Loucy (cell line): ENCODE results near the gene MTMR4.

Source experiments
- H2AFZ ChIP-seq: fragments of 200-600 bp; sonication (generic); 2 replicates; pipeline ENCODE4 v1.6.0; 2016; ENCODE audit warnings: antibody characterized with exemption, mild to moderate bottlenecking, low read length, moderate library complexity
- H3F3A ChIP-seq: fragments of 200-600 bp; 2 replicates; pipeline ENCODE4 v1.6.0; 2016; ENCODE audit warnings: antibody characterized with exemption, low read depth, mild to moderate bottlenecking
- H3K27me3 ChIP-seq: fragments of 200-600 bp; sonication (generic); 2 replicates; pipeline ENCODE4 v1.6.1; 2014; ENCODE audit warnings: low read length, mild to moderate bottlenecking; ENCODE audit not compliant: insufficient read depth, poor library complexity, severe bottlenecking
- H3K36me3 ChIP-seq: fragments of 200-600 bp; sonication (generic); 2 replicates; pipeline ENCODE4 v1.6.1; 2016; ENCODE audit warnings: low read length; ENCODE audit not compliant: insufficient read depth
- H3K4me1 ChIP-seq: fragments of 200-600 bp; sonication (generic); 2 replicates; pipeline ENCODE4 v1.5.1; 2014; ENCODE audit warnings: low read length, mild to moderate bottlenecking; ENCODE audit not compliant: insufficient read depth, poor library complexity, severe bottlenecking
- H3K4me2 ChIP-seq: fragments of 200-600 bp; sonication (generic); 2 replicates; pipeline ENCODE4 v1.6.0; 2014; ENCODE audit warnings: antibody characterized with exemption, low read length, low read depth, mild to moderate bottlenecking; ENCODE audit not compliant: poor library complexity, severe bottlenecking
- H3K4me3 ChIP-seq: fragments of 200-600 bp; sonication (generic); 2 replicates; pipeline ENCODE4 v1.5.1; 2014; ENCODE audit warnings: low read length, mild to moderate bottlenecking, mixed read lengths; ENCODE audit not compliant: poor library complexity, severe bottlenecking
- H3K79me2 ChIP-seq: fragments of 200-600 bp; sonication (generic); 2 replicates; pipeline ENCODE4 v1.6.1; 2014; ENCODE audit warnings: low read length; ENCODE audit not compliant: insufficient read depth
- H3K9ac ChIP-seq: fragments of 200-600 bp; sonication (generic); 2 replicates; pipeline ENCODE4 v1.6.0; 2014; ENCODE audit warnings: mild to moderate bottlenecking, low read depth, low read length, moderate library complexity; ENCODE audit not compliant: poor library complexity, severe bottlenecking
- H3K9me2 ChIP-seq: fragments of 200-600 bp; sonication (generic); replicated peaks from 2 replicates; pipeline ENCODE4 v1.6.1; 2016; ENCODE audit warnings: low read depth, low read length, mixed read lengths
- H3K9me3 ChIP-seq: fragments of 200-600 bp; sonication (generic); 2 replicates; pipeline ENCODE4 v1.6.1; 2014; ENCODE audit warnings: mild to moderate bottlenecking, antibody characterized with exemption, low read length, low read depth; ENCODE audit not compliant: insufficient read depth
- H4K20me1 ChIP-seq: fragments of 200-600 bp; sonication (generic); 2 replicates; pipeline ENCODE4 v1.6.0; 2014; ENCODE audit warnings: antibody characterized with exemption, low read length, mild to moderate bottlenecking; ENCODE audit not compliant: insufficient read depth, poor library complexity, severe bottlenecking
- EZH2phosphoT487 ChIP-seq: fragments of 200-600 bp; IDR thresholded peaks from 2 replicates; pipeline ENCODE4 v1.6.1; 2018; ENCODE audit warnings: antibody characterized with exemption, mild to moderate bottlenecking, moderate library complexity, borderline replicate concordance
- TF ChIP-seq, protein P1 (sequence below): fragments of 200-600 bp; sonication (generic); conservative IDR thresholded peaks from 2 replicates; pipeline ENCODE4 v1.5.1; 2014; ENCODE audit warnings: mild to moderate bottlenecking, antibody characterized with exemption, low read length

MTMR4 gene

GRCh38 chr17:58538811-58539409 is 24.5 kb upstream of the MTMR4 start:
- no peak for TF ChIP-seq EZH2phosphoT487
- TF ChIP-seq, protein P1, sequence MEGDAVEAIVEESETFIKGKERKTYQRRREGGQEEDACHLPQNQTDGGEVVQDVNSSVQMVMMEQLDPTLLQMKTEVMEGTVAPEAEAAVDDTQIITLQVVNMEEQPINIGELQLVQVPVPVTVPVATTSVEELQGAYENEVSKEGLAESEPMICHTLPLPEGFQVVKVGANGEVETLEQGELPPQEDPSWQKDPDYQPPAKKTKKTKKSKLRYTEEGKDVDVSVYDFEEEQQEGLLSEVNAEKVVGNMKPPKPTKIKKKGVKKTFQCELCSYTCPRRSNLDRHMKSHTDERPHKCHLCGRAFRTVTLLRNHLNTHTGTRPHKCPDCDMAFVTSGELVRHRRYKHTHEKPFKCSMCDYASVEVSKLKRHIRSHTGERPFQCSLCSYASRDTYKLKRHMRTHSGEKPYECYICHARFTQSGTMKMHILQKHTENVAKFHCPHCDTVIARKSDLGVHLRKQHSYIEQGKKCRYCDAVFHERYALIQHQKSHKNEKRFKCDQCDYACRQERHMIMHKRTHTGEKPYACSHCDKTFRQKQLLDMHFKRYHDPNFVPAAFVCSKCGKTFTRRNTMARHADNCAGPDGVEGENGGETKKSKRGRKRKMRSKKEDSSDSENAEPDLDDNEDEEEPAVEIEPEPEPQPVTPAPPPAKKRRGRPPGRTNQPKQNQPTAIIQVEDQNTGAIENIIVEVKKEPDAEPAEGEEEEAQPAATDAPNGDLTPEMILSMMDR = no peak
- H4K20me1 ChIP-seq = no peaks in the 10 kb centered on the region

DNA sequence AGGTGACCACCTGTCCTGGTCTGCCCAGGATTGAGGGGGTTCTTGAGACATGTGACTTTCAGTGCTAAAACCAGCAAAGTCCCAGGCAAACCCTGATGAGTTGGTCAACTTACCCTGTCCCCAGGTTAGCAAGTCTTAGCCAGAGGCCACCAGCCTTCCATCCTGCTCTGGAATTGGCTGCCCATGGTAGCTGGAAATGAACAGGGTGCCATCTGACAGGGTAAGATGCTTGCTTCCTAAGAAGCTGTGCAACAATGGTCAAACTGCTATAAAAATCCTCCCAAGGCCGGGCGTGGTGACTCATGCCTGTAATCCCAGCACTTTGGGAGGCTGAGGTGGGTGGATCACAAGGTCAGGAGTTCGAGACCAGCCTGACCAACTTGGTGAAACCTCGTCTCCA is 22.8 kb upstream of the MTMR4 start:
- no peaks in the 10 kb centered on the region for H3K9me2 ChIP-seq
- TF ChIP-seq EZH2phosphoT487 = no peak
- TF ChIP-seq, protein P1 = no peak
- no peaks in the 10 kb centered on the region for H3F3A ChIP-seq

More at GRCh38 chr17:58538811-58539409, 24.5 kb upstream of the MTMR4 start:
- no peaks in the 10 kb centered on the region for H3K27me3 ChIP-seq
- H3K4me2 ChIP-seq = no peak overlapping the region
- H2AFZ ChIP-seq = no peak overlapping the region
- no peaks in the 10 kb centered on the region for H3K9me3 ChIP-seq
- peaks cover 8% of the 10 kb centered on the region for H3K4me1 ChIP-seq
- no peaks in the 10 kb centered on the region for H3K9me2 ChIP-seq
- no peak overlapping the region for H3K4me3 ChIP-seq
- no peaks in the 10 kb centered on the region for H3F3A ChIP-seq
- no peak overlapping the region for H3K9ac ChIP-seq
- no peaks in the 10 kb centered on the region for H3K79me2 ChIP-seq
- no peaks in the 10 kb centered on the region for H3K36me3 ChIP-seq

DNA sequence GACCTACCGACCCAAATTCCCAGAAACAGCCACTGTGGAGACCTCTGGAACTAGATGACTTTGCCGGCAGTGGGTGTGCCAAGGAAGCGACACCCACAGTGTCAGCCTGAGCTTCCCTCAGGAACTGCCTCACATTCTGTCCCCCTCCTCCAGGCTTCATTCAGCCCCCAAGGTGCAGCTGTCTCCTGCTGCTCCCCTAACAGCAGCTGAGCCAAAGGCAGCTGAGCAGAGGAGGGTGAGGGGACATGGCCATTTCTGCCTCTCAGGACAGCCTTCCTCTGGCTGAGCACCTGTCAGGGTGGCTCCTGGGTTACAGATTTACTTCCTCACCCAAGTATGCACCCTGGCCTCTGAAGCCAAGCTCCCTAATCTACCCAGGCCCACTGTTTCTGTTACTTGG is 22.1 kb upstream of the MTMR4 start:
- no peaks in the 10 kb centered on the region for H3K36me3 ChIP-seq
- no peaks in the 10 kb centered on the region for H4K20me1 ChIP-seq
- no peaks in the 10 kb centered on the region for H3K9me2 ChIP-seq
- no peak overlapping the region for H3K4me2 ChIP-seq
- H3F3A ChIP-seq = no peaks in the 10 kb centered on the region
- no peaks in the 10 kb centered on the region for H3K79me2 ChIP-seq
- H3K9ac ChIP-seq = no peak overlapping the region
- peaks cover 8% of the 10 kb centered on the region for H3K4me1 ChIP-seq
- no peaks in the 10 kb centered on the region for H3K27me3 ChIP-seq
- H3K9me3 ChIP-seq = no peaks in the 10 kb centered on the region
- H3K4me3 ChIP-seq = no peak overlapping the region
- TF ChIP-seq, protein P1 = no peak
- no peak for TF ChIP-seq EZH2phosphoT487
- no peak overlapping the region for H2AFZ ChIP-seq

More for the DNA sequence above, 22.8 kb upstream of the MTMR4 start:
- no peaks in the 10 kb centered on the region for H3K36me3 ChIP-seq
- H3K27me3 ChIP-seq = no peaks in the 10 kb centered on the region
- no peak overlapping the region for H2AFZ ChIP-seq
- no peaks in the 10 kb centered on the region for H3K9me3 ChIP-seq
- no peaks in the 10 kb centered on the region for H3K79me2 ChIP-seq
- H3K4me3 ChIP-seq = no peak overlapping the region
- peaks cover 8% of the 10 kb centered on the region for H3K4me1 ChIP-seq
- H3K4me2 ChIP-seq = no peak overlapping the region
- no peak overlapping the region for H3K9ac ChIP-seq
- no peaks in the 10 kb centered on the region for H4K20me1 ChIP-seq
